GM19463 (cell line): ENCODE data around the gene PSD4.

ENCODE experiments used
- ATAC-seq: cut with Tn5 transposase; IDR thresholded peaks from one replicate; pipeline ENCODE4 v1.9.1; 2021; ENCODE audit warnings: mild to moderate bottlenecking, moderate library complexity; ENCODE audit not compliant: unreplicated experiment

The PSD4 gene

GRCh38 chr2:113183264-113183663, 9.5 kb downstream of the PSD4 start:
- no peak for ATAC-seq

DNA sequence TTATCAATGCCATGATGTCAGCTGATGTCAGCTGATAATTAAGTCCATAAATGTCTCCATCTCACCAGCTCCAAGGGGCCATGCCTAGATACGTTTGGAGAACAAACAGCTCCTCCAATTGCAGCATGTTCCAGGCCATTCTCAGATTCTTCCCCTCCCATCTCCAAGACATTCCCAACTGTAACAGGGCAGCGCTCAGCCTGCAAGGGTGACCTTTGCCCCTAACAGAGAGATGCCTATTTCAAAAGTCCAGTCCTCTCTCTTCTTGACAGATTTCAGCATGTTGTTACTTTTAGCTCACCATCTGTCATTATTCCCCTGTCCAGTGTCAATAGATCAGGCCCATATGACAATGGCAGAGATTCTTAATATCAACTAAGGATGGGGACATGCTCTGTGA, 9.9 kb downstream of the PSD4 start:
- ATAC-seq, result no peak

GRCh38 chr2:113184531-113185230, 10.9 kb downstream of the PSD4 start:
- ATAC-seq, result no peak

GRCh38 chr2:113185664-113186432, 12.1 kb downstream of the PSD4 start:
- no peak for ATAC-seq

- ATAC-seq, result no peak
These were observed 12.6 kb downstream of the PSD4 start for GRCh38 chr2:113186433-113186796.

- no peak for ATAC-seq
These were observed 14.0 kb downstream of the PSD4 start for GRCh38 chr2:113187771-113188170.

GRCh38 chr2:113190871-113191270, 17.1 kb downstream of the PSD4 start:
- ATAC-seq, result no peak

- ATAC-seq, result no peak
These were observed 18.8 kb downstream of the PSD4 start for GRCh38 chr2:113192459-113193100.

- no peak for ATAC-seq
These were observed 22.2 kb downstream of the PSD4 start for GRCh38 chr2:113195923-113196501.

DNA sequence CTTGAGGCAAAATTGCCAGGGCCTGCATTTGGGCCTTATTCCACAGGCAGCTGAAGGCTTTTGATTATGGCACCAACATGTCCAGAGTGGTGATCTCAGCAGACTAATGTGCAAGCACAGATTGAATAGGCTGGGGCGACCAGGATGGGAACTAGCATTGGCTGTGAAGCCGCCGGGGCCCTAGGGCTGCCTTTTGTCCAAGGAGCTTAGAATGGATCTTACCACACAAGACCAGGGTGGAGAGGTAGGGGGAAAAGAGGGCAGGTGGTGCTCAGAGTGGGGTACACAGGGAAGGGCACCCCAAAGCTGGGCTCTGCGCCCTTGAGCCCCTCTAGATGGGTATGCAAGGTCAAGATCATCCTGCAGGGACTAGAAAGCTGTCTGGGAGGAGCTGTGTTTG, 23.1 kb downstream of the PSD4 start:
- ATAC-seq, result no peak

GRCh38 chr2:113197347-113198047, 23.7 kb downstream of the PSD4 start:
- ATAC-seq, result no peak

- ATAC-seq, result no peak
These were observed 24.4 kb downstream of the PSD4 start for GRCh38 chr2:113198048-113198789.

- peak; percentile 53 for ATAC-seq
These were observed 25.2 kb downstream of the PSD4 start for GRCh38 chr2:113198790-113199612.

- no peak for ATAC-seq
These were observed 26.5 kb downstream of the PSD4 start for GRCh38 chr2:113200236-113200635.

GRCh38 chr2:113200736-113201490, 27.1 kb downstream of the PSD4 start:
- no peak for ATAC-seq

DNA sequence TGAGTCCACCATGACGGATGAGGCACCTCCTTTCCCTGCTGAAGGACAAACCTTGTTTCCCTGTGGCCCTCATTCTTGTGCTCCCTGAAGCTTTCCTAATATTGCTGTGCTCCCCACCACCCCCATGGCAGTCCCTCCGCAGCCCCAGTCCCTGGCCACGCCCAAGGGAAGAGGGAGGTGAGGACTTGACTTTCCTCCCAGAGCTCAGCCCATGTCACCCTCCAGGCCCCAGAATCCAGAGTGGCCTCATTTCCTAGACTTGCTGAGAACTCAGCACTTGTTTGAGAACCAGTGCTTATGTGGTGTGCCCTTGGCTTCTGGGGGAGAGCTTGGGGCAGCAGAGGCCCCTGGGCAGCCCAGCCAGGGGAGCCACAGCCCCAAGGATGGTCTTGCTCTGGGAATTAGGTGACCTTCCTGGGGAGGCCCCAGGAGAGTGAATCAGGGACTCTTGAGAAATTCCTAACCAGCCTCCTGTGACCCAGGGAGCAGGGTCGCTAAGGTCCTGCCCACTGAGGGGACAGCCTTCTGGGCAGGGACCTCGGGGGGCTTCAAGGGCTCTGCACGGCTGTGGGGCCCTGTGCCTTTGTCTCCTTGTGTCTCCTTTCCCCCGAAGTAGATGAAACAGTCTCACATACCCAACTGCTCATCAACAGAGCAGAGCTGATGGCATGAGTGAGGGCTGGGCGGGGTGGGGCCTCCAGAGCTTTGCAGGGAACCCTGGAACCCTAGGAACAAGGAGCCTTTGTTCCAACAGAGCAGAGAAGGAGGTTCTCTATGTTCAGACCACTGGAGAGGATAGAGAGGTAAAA, 27.9 kb downstream of the PSD4 start:
- ATAC-seq, result no peak

DNA sequence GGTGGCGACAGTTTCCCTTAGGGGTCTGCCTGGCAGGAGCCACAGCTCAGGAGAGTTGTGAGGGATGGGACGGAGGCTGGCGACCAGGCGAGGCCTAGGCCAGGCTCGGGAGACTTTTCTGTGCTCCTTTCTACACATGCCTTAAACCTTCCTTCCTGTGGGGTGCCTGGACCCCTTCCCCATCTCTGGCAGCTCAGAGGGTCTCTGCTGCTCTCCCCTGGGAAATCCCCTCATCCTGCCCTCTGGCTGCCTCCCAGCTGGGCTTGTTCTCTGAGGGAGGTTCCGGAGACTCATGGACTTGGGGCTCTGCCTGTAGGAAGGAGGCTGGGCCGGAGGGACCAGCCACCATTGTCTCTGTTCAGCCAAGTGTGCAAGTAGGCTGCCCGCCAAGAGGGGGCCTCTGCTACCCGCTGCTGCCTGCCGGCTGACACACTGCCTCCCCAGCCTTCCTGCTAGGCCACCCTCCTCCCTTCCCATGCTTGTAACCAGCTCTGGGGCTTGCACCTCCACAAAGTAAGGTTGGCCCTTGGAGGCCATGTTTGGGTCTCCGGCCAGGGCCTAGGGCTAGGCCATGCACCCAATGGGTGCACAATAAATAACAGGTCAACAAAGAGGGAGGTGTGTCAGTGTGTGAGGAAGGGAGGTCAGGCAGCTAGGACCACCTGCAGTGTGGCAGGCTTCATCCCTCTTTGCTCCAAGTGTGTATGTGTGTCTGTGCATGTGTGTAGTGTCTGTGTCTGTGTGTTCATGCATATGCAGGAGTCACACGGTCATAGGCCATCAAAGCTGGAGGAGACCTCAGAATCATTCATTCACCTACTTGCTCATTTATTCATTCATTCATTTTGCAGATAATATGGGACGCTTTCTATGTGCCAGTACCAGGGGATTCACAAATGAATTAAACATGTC, 28.8 kb downstream of the PSD4 start:
- ATAC-seq, result no peak
